Measurements from ENCODE around the gene SARS1.

GRCh38 chr1:109228167-109228566 lies 14.4 kb downstream of the SARS1 start:
- no peak for TF ChIP-seq GATA2 (IDR thresholded peaks at IDR 0.05; ENCODE audit: low read depth, low read length)
- TF ChIP-seq GATA3 (IDR thresholded peaks at IDR 0.05; ENCODE audit: low read depth, low read length), result no peak

All from SH-SY5Y (cell line).